Measurements from ENCODE around the gene PGA3.

PGA3 gene

GRCh38 chr11:61195719-61196118 is 7.6 kb upstream of the PGA3 start:
- TF ChIP-seq TAF1 (IDR thresholded peaks at IDR 0.05; ENCODE audit: borderline replicate concordance, insufficient read depth, low read length): no peak
- no peak for TF ChIP-seq REST (IDR thresholded peaks at IDR 0.05; ENCODE audit: insufficient read depth in 1 of 2, low read depth in 2 of 2, low read length in 2 of 2)
- no peak for TF ChIP-seq SIN3A (IDR thresholded peaks at IDR 0.05; ENCODE audit: borderline replicate concordance, insufficient read depth, low read length)
- no peak for TF ChIP-seq POLR2AphosphoS5 (IDR thresholded peaks at IDR 0.05; ENCODE audit: low read depth, low read length)
- no peak for TF ChIP-seq FOXP2 (optimal IDR thresholded peaks at IDR 0.05; ENCODE audit: borderline replicate concordance, extremely low read depth, extremely low read length, insufficient read depth)

GRCh38 chr11:61198361-61198760 is 5.0 kb upstream of the PGA3 start:
- TF ChIP-seq FOXP2 (optimal IDR thresholded peaks at IDR 0.05; ENCODE audit: borderline replicate concordance, extremely low read depth, extremely low read length, insufficient read depth): no peak
- no peak for TF ChIP-seq SIN3A (IDR thresholded peaks at IDR 0.05; ENCODE audit: borderline replicate concordance, insufficient read depth, low read length)
- TF ChIP-seq REST (IDR thresholded peaks at IDR 0.05; ENCODE audit: insufficient read depth in 1 of 2, low read depth in 2 of 2, low read length in 2 of 2): no peak
- TF ChIP-seq POLR2AphosphoS5 (IDR thresholded peaks at IDR 0.05; ENCODE audit: low read depth, low read length): no peak
- no peak for TF ChIP-seq TAF1 (IDR thresholded peaks at IDR 0.05; ENCODE audit: borderline replicate concordance, insufficient read depth, low read length)

GRCh38 chr11:61198948-61199523 is 4.3 kb upstream of the PGA3 start:
- TF ChIP-seq FOXP2 (optimal IDR thresholded peaks at IDR 0.05; ENCODE audit: borderline replicate concordance, extremely low read depth, extremely low read length, insufficient read depth) (no peak), REST (IDR thresholded peaks at IDR 0.05; ENCODE audit: insufficient read depth in 1 of 2, low read depth in 2 of 2, low read length in 2 of 2) (no peak), SIN3A (IDR thresholded peaks at IDR 0.05; ENCODE audit: borderline replicate concordance, insufficient read depth, low read length) (no peak), TAF1 (IDR thresholded peaks at IDR 0.05; ENCODE audit: borderline replicate concordance, insufficient read depth, low read length) (no peak), POLR2AphosphoS5 (IDR thresholded peaks at IDR 0.05; ENCODE audit: low read depth, low read length) (no peak)

- TF ChIP-seq POLR2AphosphoS5 (IDR thresholded peaks at IDR 0.05; ENCODE audit: low read depth, low read length): no peak
- TF ChIP-seq FOXP2 (optimal IDR thresholded peaks at IDR 0.05; ENCODE audit: borderline replicate concordance, extremely low read depth, extremely low read length, insufficient read depth): no peak
- no peak for TF ChIP-seq REST (IDR thresholded peaks at IDR 0.05; ENCODE audit: insufficient read depth in 1 of 2, low read depth in 2 of 2, low read length in 2 of 2)
- TF ChIP-seq SIN3A (IDR thresholded peaks at IDR 0.05; ENCODE audit: borderline replicate concordance, insufficient read depth, low read length): no peak
- TF ChIP-seq TAF1 (IDR thresholded peaks at IDR 0.05; ENCODE audit: borderline replicate concordance, insufficient read depth, low read length): no peak
Observed at GRCh38 chr11:61201476-61201875, 1.8 kb upstream of the PGA3 start.

Data from PFSK-1 (cell line).